Stimulated activated naive B cell treated with anti-CD40 and anti-IgM and Interleukin-4, amounts not matched to agents 10 μg/mL and 1 μg/mL and 100 μg/mL, for 72 hours (primary cell): Measurements from ENCODE around the gene TANGO6.

Experiments
- ATAC-seq, 2 donors: fragments of 150-1000 bp; cut with Tn5 transposase; replicated peaks; 2 replicates each; pipeline ENCODE4 v1.10.0; 2021; ENCODE audit warnings: moderate library complexity in 1 of 2
- DNase-seq: peaks from one replicate; pipeline ENCODE4 v3.0.0; 2021
- H3K27ac Mint-ChIP-seq: one replicate; pipeline ENCODE4 v1.8.0; 2022; ENCODE audit warnings: mild to moderate bottlenecking, mixed read lengths
- H3K27me3 Mint-ChIP-seq, 2 donors: one replicate each; pipeline ENCODE4 v1.8.0; 2022; ENCODE audit warnings: mixed read lengths in 2 of 2
- H3K36me3 Mint-ChIP-seq, 2 donors: one replicate each; pipeline ENCODE4 v1.8.0; 2022; ENCODE audit warnings: mixed read lengths in 2 of 2, mild to moderate bottlenecking in 1 of 2
- H3K4me1 Mint-ChIP-seq, 2 donors: one replicate each; pipeline ENCODE4 v1.8.0; 2022; ENCODE audit warnings: mixed read lengths in 2 of 2, mild to moderate bottlenecking in 1 of 2
- H3K4me3 Mint-ChIP-seq, 2 donors: one replicate each; pipeline ENCODE4 v1.8.0; 2022; ENCODE audit warnings: mild to moderate bottlenecking in 2 of 2, mixed read lengths in 2 of 2, moderate library complexity in 1 of 2
- H3K9me3 Mint-ChIP-seq, 2 donors: one replicate each; pipeline ENCODE4 v1.8.0; 2022; ENCODE audit warnings: mixed read lengths in 2 of 2, mild to moderate bottlenecking in 1 of 2

The TANGO6 gene

DNA sequence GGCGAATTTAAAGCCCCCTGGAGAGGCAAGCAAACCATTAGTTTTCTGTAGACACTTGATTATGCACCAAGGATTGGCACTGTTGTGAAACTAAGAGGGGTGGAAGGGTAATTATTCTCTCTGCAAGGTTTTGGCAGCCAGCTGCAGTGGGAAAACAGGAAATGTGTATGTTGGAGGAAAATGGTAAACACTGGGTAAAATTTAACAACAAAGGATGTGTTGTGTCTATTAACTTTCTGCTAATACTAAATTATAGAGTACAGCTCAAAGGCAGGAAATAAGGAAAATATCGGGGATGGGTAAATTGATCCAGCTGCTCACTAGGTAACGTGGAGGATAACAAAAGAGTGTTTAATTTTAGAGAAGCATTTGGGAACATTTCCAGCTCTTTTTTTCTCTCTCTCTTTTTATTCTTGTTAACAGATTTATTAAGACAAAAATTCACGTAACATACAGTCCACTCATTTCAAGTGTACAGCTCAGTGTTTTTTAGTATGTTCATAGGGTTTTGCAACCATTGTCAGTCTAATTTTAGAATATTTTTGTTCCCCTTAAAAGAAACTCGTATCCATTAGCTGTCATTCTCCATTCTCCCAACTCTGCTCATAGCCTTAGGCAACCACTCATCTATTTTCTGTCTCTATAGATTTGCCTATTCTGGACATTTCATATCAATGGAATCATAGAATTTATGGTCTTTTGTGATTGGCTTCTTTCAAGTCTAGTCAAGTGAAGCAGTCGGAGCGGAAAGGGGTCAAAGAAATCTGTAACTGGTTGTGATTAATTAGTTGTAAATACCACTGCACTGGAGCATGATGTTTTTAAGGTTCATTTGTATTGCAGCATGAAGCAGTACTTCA lies 41.8 kb downstream of the TANGO6 start:
- Mint-ChIP-seq H3K9me3 (no peaks in the 10 kb centered on the region), H3K27me3 (no peaks in the 10 kb centered on the region), H3K27ac (no peak overlapping the region), H3K4me1 (no peaks in the 10 kb centered on the region), H3K4me3 (no peak overlapping the region), H3K36me3 (peaks cover 25 to 38% of the 10 kb centered on the region in 2 donors)
- ATAC-seq (no peak), DNase-seq (no peak)

DNA sequence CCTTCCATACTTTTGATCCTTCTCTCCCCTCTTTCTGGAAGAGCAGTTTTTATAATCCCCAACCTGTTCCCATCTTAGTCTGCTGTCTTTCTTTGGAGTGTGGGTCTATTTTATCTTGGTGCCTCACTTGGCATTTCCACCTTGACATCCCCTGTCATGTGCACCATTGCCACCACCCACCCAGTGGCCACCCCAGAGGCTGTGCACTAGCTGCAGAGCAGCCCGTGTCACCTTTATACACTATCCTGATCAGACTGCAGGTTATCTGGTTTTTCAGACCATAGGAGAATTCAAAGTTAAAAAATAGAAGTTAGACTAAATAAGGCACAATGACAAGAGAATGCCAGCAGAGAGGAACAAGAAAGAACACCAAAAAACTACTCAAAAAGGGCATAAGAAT lies 43.8 kb downstream of the TANGO6 start:
- no peaks in the 10 kb centered on the region for H3K4me1 Mint-ChIP-seq
- no peaks in the 10 kb centered on the region for H3K27me3 Mint-ChIP-seq
- DNase-seq (no peak), ATAC-seq (no peak)
- H3K27ac Mint-ChIP-seq = no peak overlapping the region
- no peak overlapping the region for H3K4me3 Mint-ChIP-seq
- H3K9me3 Mint-ChIP-seq = no peaks in the 10 kb centered on the region
- peaks cover 13 to 30% of the 10 kb centered on the region in 2 donors for H3K36me3 Mint-ChIP-seq

DNA sequence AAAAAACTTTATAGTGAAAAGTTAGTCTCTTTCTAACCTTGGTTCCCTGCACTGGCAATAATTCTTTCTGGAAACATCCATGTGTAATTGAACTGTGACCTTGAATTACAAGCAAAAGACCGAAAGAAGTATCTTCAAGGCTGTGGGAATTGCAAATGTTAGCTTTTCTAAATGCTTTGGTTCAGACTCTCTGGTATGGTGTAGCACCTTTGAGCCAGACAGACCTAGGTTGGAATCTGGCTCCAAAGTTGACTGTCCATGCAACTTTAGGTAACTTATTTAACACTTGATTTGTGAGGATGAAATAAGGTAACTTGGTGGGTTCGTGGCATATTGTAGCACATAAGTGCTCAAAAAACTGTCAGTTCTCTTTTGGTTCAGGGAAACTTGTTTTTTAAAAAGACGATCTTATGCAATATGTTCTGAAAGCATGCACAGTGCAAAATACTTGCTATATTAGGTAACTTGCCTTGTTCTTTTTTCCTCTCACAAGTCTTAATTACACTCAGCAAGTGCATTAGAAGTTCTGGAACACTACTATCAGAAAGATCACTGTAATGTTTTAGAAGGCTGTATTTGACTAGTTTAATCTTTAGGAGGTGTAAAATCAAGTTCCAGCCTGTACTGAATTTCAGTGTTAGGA lies 46.3 kb downstream of the TANGO6 start:
- Mint-ChIP-seq H3K27ac (no peak overlapping the region), H3K36me3 (peaks cover 16 to 28% of the 10 kb centered on the region in 2 donors), H3K4me1 (no peaks in the 10 kb centered on the region), H3K4me3 (no peak overlapping the region), H3K9me3 (no peaks in the 10 kb centered on the region), H3K27me3 (no peaks in the 10 kb centered on the region)
- ATAC-seq (no peak), DNase-seq (no peak)

DNA sequence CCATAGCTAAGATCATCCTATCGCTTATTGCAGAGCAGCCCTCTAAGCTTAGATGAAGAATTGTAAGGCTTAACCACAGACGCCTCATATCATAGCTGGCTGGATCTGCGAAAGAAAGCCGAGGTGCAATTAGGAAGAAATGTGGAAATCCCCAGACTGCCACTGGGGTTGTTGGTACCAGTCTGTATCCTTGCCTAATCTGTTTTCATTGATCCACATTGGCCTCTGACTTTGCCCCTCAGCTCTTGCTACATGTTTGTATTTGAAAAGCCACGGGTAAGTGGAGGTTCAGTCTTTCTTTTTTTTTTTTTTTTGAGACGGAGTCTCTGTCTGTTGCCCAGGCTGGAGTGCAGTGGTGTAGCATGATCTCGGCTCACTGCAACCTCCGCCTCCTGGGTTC lies 48.9 kb downstream of the TANGO6 start:
- DNase-seq (no peak), ATAC-seq (no peak)
- Mint-ChIP-seq H3K4me3 (no peak overlapping the region), H3K27me3 (no peaks in the 10 kb centered on the region), H3K4me1 (no peaks in the 10 kb centered on the region), H3K36me3 (peaks cover 16 to 20% of the 10 kb centered on the region in 2 donors), H3K9me3 (no peaks in the 10 kb centered on the region), H3K27ac (no peak overlapping the region)

DNA sequence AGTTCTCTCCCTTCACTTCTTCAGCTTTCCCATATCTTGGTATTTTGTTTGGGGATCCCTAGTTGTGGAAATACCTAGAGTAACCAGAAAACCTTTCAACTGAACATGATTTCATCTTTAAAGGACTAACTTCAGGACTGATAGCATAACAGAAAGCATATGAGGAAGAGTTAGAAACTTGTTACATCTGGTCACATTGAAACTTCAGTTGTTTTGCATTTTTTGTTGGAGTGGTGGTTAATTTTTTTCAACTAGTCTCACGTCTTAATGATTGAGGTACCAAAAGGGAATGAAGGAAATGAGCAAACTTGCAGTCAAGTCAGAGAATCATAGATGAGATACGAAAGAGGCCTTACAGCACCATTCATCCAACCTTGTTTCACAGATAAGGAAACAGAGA lies 49.6 kb downstream of the TANGO6 start:
- no peak for ATAC-seq
- Mint-ChIP-seq H3K4me1 (no peaks in the 10 kb centered on the region), H3K9me3 (no peaks in the 10 kb centered on the region), H3K27me3 (no peaks in the 10 kb centered on the region), H3K27ac (no peak overlapping the region), H3K4me3 (no peak overlapping the region), H3K36me3 (peaks cover 16 to 20% of the 10 kb centered on the region in 2 donors)
- DNase-seq = no peak

DNA sequence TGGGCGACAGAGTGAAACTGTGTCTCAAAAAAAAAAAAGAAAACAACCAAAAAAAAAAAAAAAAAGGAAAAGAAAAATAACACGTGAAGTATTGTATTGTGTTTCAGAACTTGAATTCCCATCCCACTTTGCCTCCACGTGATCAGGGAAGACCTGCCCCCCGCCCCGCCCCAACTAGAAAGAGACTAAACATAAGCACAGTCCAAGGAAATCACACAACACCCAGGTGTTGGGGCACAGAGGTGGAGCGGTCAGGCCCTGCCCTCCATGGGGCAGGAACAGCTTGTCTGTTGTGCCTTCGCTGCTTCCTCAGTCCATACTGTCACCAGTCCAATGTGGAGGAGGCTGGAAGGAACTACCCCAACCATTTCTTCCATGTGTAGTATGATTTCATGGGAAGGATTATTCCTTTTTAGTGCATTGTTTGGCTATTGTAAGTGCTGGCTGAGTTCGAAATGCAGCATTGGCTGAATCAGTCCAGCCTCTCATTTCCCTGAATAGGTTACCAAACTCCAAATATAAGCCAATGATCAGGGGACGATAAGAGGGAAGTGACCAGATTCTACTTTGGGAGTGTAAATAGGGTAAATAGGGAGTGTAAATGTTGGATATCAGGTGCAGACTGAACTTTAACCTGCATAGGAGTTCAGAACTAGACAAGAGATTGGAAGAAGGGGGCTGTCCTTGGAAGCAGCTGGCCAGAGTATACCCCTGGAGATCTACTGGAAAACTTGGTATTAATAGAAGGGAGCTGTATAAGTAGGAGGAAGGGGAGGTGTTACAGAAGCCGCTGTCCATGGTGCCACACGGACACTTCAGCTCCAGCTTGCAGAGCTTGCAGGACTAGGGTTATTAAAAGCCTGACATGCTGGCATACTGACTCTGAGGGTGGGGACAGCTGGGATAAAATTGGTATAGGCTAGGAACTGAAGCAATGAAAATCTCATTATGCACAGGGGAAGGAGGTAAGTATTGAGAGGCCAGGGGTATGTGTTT lies 50.7 kb downstream of the TANGO6 start:
- no peaks in the 10 kb centered on the region for H3K9me3 Mint-ChIP-seq
- no peak overlapping the region for H3K4me3 Mint-ChIP-seq
- H3K27ac Mint-ChIP-seq = no peak overlapping the region
- no peaks in the 10 kb centered on the region for H3K27me3 Mint-ChIP-seq
- H3K4me1 Mint-ChIP-seq = no peaks in the 10 kb centered on the region
- H3K36me3 Mint-ChIP-seq = peaks cover 18 to 20% of the 10 kb centered on the region in 2 donors
- no peak for ATAC-seq
- DNase-seq = no peak

DNA sequence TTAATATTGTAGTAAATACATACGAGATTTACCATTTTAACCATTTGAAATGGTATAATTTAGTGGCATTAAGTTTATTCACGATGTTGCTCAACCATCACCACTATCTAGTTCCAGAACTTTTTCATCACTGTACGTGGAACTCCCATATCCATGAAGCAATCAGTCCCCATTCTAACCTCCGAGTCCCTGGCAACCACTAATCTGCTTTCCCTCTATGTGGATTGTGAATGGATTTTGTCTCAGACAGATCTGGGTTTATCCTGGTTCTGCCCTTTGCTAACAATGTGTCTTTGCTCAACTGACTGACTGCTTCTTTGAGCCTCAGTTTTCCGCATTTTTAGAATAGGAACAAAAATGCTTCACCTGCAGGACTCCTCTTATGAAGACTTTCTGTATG lies 51.4 kb downstream of the TANGO6 start:
- H3K9me3 Mint-ChIP-seq = no peaks in the 10 kb centered on the region
- no peaks in the 10 kb centered on the region for H3K27me3 Mint-ChIP-seq
- DNase-seq (no peak), ATAC-seq (no peak)
- H3K36me3 Mint-ChIP-seq = peaks cover 20% of the 10 kb centered on the region in 2 donors
- no peaks in the 10 kb centered on the region for H3K4me1 Mint-ChIP-seq
- H3K27ac Mint-ChIP-seq = no peak overlapping the region
- no peak overlapping the region for H3K4me3 Mint-ChIP-seq

DNA sequence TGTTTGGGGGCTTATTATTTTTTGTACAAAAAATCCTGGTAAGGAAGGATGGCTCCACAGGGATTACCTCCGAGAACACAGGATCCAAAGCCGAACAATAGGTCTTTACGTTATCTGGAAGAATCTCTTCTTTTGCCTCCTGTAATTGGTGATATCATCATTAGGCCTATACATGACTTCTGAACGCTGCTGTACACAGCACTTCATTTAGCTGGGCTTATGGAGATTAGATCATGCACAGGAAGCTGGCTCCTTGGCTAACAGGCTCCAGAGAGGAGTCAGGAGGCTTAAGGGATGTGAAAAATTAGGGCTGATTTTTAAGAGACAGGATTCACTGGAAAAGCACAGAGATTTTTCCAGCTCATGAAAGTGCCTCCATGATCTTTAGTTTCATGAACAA lies 54.7 kb downstream of the TANGO6 start:
- H3K27ac Mint-ChIP-seq = no peak overlapping the region
- no peaks in the 10 kb centered on the region for H3K9me3 Mint-ChIP-seq
- DNase-seq (no peak), ATAC-seq (no peak)
- no peaks in the 10 kb centered on the region for H3K4me1 Mint-ChIP-seq
- peaks cover 27 to 34% of the 10 kb centered on the region in 2 donors for H3K36me3 Mint-ChIP-seq
- H3K27me3 Mint-ChIP-seq = no peaks in the 10 kb centered on the region
- no peak overlapping the region for H3K4me3 Mint-ChIP-seq

DNA sequence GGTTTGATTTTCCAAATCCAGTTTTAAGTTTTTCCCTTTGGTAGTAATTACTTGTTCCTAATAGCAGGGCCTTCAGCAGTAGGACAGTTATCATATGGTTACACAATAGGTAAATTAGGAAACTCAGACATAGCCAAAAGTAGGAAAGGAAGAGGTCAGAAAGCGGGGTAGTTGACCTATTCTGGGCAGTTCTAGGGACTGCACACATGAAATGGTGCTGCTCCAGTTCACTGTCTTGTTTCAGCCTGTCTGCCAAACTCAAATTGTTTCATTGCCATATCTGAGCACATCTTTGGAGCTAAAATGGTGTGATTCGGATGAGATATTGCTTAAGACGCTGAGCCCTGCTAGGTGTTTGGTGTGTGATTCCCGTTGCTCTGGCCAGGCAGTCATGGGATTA lies 56.7 kb downstream of the TANGO6 start:
- peaks cover 24 to 29% of the 10 kb centered on the region in 2 donors for H3K36me3 Mint-ChIP-seq
- no peak overlapping the region for H3K4me3 Mint-ChIP-seq
- no peak overlapping the region for H3K27ac Mint-ChIP-seq
- no peaks in the 10 kb centered on the region for H3K4me1 Mint-ChIP-seq
- H3K9me3 Mint-ChIP-seq = no peaks in the 10 kb centered on the region
- no peaks in the 10 kb centered on the region for H3K27me3 Mint-ChIP-seq
- ATAC-seq (no peak), DNase-seq (no peak)

DNA sequence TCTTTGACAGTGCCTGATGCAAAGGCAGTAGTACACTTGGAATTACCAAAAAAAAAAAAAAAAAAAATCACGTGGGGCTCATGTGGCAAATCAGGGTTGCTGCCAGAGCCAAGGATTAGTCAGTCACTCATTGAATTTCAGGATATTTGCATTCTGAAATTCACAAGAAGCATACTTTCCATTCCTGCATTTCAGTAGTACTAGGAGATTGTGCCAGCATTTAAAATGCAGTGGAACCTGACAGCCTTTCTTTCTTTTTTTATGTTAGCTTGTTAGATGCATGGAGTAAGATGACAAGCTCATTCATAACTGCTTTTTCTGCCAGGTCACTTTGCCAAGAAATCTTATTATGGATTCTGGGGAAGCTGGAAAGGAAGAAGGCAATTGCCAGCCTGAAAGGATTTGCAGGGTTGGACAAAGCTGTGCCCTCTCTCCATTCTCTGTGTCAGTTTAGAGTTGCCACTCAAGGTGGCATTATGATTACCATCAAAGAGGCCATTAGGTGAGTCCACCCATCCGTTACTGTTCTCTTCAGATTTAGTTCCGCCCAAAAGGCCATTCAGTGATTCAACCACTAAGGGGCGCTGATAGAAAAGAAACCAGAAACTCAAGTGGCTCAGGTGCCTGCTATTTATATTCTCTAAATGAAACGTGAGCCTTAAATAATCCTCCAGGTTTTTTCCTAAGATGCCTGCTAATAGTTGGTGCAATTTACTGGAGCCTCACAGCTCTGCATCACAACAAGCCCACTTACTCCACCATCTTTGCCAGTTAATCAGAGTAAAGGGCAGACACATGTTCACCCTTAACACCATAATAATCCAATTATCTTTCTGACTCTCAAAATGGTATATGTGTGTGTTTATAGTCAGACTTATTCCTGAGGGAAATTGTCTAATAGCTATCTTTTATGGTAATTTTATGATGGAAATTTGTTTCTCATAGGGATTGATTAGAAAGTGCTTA lies 59.0 kb downstream of the TANGO6 start:
- Mint-ChIP-seq H3K9me3 (no peaks in the 10 kb centered on the region), H3K36me3 (peaks cover 22 to 33% of the 10 kb centered on the region in 2 donors), H3K4me3 (no peak overlapping the region), H3K27me3 (no peaks in the 10 kb centered on the region), H3K4me1 (no peaks in the 10 kb centered on the region), H3K27ac (no peak overlapping the region)
- ATAC-seq (no peak), DNase-seq (no peak)

DNA sequence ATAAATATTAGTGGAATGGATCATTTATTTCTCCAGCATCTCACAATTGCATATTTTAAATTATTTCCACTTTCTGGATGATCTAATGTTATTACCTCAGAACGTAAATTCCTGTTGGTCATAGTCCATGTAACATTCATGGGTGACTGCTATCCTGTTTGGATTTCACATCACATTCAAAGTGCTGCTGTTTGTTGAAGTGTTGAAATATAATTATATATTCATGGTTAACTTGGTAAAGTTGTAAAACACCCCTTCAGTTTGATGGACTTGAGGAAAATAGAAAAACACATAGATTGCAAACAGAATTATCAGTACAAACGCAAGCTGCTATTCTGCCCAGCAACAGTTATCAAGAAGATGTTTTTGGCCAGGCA lies 59.6 kb downstream of the TANGO6 start:
- Mint-ChIP-seq H3K9me3 (no peaks in the 10 kb centered on the region), H3K4me3 (no peak overlapping the region), H3K27me3 (no peaks in the 10 kb centered on the region), H3K27ac (no peak overlapping the region), H3K36me3 (peaks cover 23 to 35% of the 10 kb centered on the region in 2 donors), H3K4me1 (no peaks in the 10 kb centered on the region)
- ATAC-seq = no peak
- no peak for DNase-seq

DNA sequence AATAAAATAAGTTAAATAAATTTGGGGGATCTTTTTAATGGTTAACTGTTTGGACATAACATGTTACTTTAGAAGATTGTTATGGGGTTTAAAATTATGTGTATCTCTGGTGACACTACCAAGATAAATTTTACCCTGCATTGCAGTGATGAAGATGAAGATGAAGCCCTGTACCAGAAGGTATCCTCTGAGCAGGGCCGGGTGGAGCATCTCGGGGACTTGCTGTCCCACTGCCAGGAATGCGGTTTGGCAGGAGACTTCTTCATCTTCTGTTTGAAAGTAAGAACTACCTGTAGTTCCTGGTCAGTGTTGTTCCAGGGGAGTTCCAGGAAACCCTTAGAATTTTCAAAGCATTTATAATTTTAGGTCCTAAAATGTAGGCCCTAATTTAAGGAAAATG lies 64.0 kb downstream of the TANGO6 start:
- no peak for ATAC-seq
- Mint-ChIP-seq H3K27me3 (no peaks in the 10 kb centered on the region), H3K4me3 (no peak overlapping the region), H3K36me3 (peaks cover 13 to 36% of the 10 kb centered on the region in 2 donors), H3K9me3 (no peaks in the 10 kb centered on the region), H3K4me1 (no peaks in the 10 kb centered on the region), H3K27ac (no peak overlapping the region)
- no peak for DNase-seq

DNA sequence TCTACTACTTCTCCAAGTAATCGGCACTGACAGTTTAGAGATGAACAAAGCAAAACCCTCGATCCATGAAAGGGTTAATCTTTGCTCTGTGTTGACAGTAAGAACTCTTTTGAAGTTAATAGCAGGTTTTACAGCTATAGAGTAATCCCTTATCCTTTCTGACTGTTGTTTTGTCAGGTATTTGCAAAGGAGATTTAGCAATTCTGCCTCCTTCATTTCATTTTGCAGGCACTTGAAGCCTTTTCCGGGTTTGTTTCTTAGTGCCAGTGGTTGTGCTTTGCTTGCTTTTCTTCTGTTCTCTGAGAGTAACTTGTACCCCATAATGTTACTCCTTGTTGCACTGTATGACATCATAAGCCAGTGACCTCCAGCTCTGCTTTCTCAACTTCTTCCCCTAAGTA lies 64.5 kb downstream of the TANGO6 start:
- H3K4me1 Mint-ChIP-seq = no peaks in the 10 kb centered on the region
- peaks cover 13 to 38% of the 10 kb centered on the region in 2 donors for H3K36me3 Mint-ChIP-seq
- H3K4me3 Mint-ChIP-seq = no peak overlapping the region
- no peaks in the 10 kb centered on the region for H3K27me3 Mint-ChIP-seq
- ATAC-seq = no peak
- no peak for DNase-seq
- no peaks in the 10 kb centered on the region for H3K9me3 Mint-ChIP-seq
- no peak overlapping the region for H3K27ac Mint-ChIP-seq
